HG03442 (cell line): Measurements from ENCODE around the gene LAMC1.

Source experiments
- ATAC-seq: cut with Tn5 transposase; IDR thresholded peaks from one replicate; pipeline ENCODE4 v1.9.1; 2021; ENCODE audit warnings: mild to moderate bottlenecking, moderate library complexity; ENCODE audit not compliant: unreplicated experiment

The LAMC1 gene

DNA sequence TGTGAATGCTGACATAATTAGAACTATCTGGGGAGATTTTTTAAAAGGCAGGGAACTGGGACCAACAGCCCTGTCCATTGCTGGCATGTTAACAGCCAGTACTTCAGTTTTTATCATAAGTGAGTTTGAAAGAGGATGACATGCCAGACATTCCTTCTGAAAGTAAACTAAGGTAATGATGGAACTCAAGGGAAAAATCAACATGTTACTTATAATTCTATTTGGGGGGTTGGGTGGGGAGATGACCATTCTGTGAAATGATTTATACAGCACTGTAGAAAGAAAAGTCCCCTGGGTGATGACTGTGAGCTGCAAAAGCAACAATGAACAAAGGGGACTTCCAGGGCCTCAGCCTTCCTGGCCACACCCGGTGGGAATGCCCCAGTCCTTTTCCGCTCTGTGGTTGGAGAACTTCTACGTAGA is 157.4 kb downstream of the LAMC1 start:
- ATAC-seq = peak; percentile 78

DNA sequence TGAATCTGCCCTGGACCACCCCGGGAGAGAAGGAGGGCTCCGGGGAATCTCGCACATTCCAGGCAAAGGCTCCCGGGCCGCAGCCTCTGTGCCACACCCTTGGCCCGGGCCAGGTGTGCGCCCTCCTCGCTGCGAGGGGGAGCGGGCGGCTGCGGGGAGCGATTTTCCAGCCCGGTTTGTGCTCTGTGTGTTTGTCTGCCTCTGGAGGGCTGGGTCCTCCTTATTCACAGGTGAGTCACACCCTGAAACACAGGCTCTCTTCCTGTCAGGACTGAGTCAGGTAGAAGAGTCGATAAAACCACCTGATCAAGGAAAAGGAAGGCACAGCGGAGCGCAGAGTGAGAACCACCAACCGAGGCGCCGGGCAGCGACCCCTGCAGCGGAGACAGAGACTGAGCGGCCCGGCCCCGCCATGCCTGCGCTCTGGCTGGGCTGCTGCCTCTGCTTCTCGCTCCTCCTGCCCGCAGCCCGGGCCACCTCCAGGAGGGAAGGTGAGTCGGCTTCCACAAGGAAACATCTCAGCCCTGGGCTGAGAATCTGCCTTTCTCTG is 162.8 kb downstream of the LAMC1 start, which contains the start of gene LAMC2:
LAMC2 (plus strand) TSS at position 324 of the 550 bp plus-strand sequence; CDS start at position 413, 89 bp downstream.
- no peak for ATAC-seq

DNA sequence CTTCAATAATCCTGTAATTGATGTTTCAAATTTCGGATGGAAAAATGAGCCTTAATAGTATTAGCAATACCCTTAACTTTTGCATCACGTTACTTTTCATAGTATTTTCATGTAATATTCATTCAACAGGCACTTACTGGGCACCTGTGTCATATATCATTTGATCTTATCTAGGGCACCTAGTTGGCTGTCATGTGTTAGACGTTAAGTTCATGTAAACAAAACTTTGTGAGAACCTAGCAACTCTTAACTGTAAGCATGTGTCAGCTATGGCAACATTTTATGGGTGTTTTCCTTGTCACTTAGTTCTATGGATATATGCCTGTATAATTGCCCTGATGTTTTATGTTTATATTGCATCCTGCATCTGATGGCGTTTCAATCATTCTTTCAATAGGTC is 163.6 kb downstream of the LAMC1 start:
- ATAC-seq = no peak

DNA sequence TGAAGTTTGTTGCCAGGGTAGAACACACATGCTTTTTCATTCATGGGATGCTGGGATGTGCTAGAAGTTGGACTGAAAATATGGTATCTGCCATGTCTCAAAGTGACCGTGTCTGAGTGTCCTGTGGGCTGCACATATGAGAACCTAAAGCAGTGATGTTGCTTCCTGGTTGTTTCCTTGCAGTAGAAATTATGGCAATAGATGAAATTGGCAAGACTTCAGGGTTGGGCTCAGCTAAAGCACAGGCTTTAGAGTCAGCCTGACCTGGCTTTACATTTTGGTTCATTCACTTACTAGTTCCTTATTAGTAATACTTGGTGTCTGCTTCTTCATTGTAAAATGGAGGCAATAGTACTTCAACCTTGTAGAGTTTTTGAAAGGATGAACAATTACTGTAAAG is 165.0 kb downstream of the LAMC1 start:
- no peak for ATAC-seq

DNA sequence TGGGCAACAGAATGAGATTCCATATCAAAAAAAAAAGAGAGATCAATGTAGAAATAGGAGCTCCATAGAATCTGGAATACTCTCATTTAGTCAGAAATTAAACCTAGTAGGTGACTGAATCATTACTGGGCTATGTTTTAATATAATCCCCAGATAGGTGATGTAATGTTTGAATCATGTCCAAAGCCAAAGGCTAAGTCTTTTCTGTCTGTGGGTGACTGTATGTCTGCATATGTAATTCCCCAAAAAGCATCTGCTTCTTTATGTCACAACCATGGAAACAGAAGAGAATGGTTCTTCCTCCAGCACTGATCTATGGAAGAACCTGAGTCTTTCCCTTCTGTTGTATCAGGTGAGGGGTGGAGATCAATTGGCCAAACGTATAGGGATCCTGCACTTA is 168.6 kb downstream of the LAMC1 start:
- ATAC-seq = no peak

DNA sequence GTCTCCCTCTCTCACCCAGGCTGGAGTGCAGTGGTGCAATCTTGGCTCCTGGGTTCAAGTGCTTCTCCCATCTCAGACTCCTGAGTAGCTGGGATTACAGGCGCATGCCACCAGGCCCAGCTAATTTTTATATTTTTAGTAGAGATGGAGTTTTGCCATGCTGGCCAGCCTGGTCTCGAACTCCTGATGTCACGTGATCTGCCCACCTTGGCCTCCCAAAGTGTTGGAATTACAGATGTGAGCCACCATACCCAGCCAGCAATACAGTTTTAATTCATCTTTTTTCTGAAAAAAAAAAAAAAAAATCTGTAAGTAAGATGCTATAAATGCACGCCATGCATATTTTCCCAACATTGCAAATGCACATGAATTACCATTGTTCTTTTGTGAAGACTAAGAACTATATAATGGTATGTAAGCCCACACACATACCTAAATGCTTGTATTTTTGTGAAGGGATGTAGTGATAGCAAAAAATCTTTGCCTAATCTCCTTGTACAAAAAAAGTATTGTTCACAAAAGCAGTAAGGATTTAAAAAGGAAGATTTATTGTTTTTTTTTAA is 170.8 kb downstream of the LAMC1 start:
- ATAC-seq = no peak

DNA sequence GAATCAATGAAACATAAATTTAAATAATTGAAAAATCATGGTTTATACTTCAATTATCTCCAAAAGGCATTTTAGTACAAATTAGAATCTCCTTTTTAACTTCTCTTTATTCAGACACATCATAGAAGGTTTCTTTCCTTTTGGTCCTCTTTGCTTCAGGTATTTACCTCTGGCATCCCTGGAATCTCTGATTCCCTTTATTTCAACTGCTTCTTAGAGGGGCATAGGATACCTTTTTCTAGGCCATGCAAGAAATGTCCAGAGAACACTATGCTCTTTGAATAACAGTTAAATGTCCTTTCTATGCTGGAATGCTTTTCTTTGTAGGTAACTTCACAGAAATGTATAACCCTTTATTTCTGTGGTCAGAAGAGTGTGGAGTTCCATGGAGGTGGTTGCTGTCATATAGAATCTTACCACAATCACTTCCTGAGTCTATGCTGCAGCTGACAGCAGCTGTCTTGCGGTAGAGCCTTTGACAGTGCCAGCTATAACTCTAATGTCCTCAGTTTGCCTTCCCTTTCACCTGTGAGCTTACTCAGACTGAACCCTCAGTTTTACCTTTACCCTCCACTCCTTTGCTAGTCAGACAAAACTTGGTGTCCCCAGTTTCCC is 171.4 kb downstream of the LAMC1 start:
- ATAC-seq = peak; percentile 93

DNA sequence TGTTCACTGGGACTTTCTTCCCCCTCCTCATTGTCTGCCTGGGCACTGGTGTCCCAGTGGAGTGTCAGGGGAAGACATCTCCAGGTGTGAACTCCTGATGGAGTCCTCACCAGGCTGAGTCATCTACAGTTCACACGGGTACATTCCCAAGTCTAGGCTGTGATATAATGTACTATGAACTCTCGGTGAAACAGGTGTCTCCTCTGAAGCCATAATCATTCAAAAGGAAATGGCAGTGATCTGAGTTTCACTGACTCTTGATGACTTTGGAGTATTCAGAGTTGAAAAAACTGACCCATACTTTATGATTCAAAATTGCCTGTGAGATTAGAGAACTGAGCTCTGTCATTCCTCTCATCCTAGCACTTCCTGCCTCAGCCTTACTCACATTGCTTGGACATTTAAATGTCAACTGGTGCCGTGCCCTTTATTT is 171.9 kb downstream of the LAMC1 start:
- ATAC-seq = peak; percentile 32
